Frontal cortex (tissue), 4 donors: ENCODE results near the gene ADTRP. TPM values are rescaled to one million over a fixed set of nuclear protein-coding genes. Genes with fewer than 3 reads are reported as not detected.

ENCODE experiments used
- DNase-seq, 2 donors: peaks; one replicate each; pipeline ENCODE4 v3.0.0; 2012; ENCODE audit warnings: low spot score in 2 of 2
- FAIRE-seq: peaks from 2 replicates; lab custom pipeline; 2012; peaks lifted over from hg19 to GRCh38; lab: Jason Lieb, UNC
- total RNA-seq: library from RNA; depleted of rRNA; stranded (reverse); fragments of >200 nt; gene quantifications from one replicate; pipeline ENCODE4 v1.2.3, GENCODE V29; 2014
- donor health status: control.
- donor health status: control.
- donor health status: control.

The ADTRP gene
- total RNA-seq, 1 donor from 2014 or later, result 1.6 TPM

GRCh38 chr6:11732036-11732631 lies 46.5 kb downstream of the ADTRP start:
- FAIRE-seq (no peak), DNase-seq (no peak)

GRCh38 chr6:11731423-11731822 lies 47.2 kb downstream of the ADTRP start:
- FAIRE-seq (no peak), DNase-seq (no peak)

- FAIRE-seq (no peak), DNase-seq (no peak)
These were observed 48.0 kb downstream of the ADTRP start for GRCh38 chr6:11730641-11731040.

- no peak for FAIRE-seq
- DNase-seq, result no peak
These were observed 49.5 kb downstream of the ADTRP start for GRCh38 chr6:11729076-11729475.

GRCh38 chr6:11727998-11728961 lies 50.3 kb downstream of the ADTRP start:
- no peak for DNase-seq
- no peak for FAIRE-seq

- DNase-seq, result no peak
These were observed 51.1 kb downstream of the ADTRP start for GRCh38 chr6:11727346-11727997.

GRCh38 chr6:11724286-11724685 lies 54.3 kb downstream of the ADTRP start:
- no peak for DNase-seq
- FAIRE-seq, result no peak

More at GRCh38 chr6:11727346-11727997, 51.1 kb downstream of the ADTRP start:
- FAIRE-seq, result no peak

- no peak for DNase-seq
- FAIRE-seq, result no peak
These were observed 55.6 kb downstream of the ADTRP start for GRCh38 chr6:11722805-11723631.

- no peak for DNase-seq
- FAIRE-seq, result no peak
These were observed 56.4 kb downstream of the ADTRP start for GRCh38 chr6:11722220-11722619.

GRCh38 chr6:11718463-11718862 lies 60.1 kb downstream of the ADTRP start:
- DNase-seq (no peak), FAIRE-seq (no peak)

GRCh38 chr6:11718031-11718430 lies 60.6 kb downstream of the ADTRP start:
- FAIRE-seq (no peak), DNase-seq (no peak)

- FAIRE-seq (no peak), DNase-seq (no peak)
These were observed 63.8 kb downstream of the ADTRP start for GRCh38 chr6:11714798-11715285.

GRCh38 chr6:11714116-11714797 lies 64.3 kb downstream of the ADTRP start:
- FAIRE-seq (no peak), DNase-seq (no peak)

- DNase-seq, result no peak
- FAIRE-seq, result no peak
These were observed 65.8 kb downstream of the ADTRP start for GRCh38 chr6:11712760-11713159.

GRCh38 chr6:11711984-11712711 lies 66.5 kb downstream of the ADTRP start:
- DNase-seq (no peak), FAIRE-seq (no peak)

GRCh38 chr6:11711003-11711983 lies 67.3 kb downstream of the ADTRP start:
- no peak for DNase-seq
- FAIRE-seq, result no peak

- DNase-seq (no peak), FAIRE-seq (no peak)
These were observed 68.3 kb downstream of the ADTRP start for GRCh38 chr6:11710311-11710761.
